Endothelial cell of umbilical vein (primary cell): Measurements from ENCODE around the gene TNFAIP8L1. TPM values are rescaled to one million over a fixed set of nuclear protein-coding genes. Genes with fewer than 3 reads are reported as not detected.

Source experiments
- BruUV-seq: library from RNA; stranded (reverse); fragments of 400-500 nt; replicated peaks from 2 replicates; lab custom pipeline; 2021; lab: Mats Ljungman, UMichigan
- CTCF ChIA-PET: fragments of 300-600, 350-600 bp; sonication (Branson Sonifier 250); formaldehyde crosslinking; loops from one replicate; lab custom pipeline; 2021; ENCODE audit warnings: antibody characterized with exemption, inconsistent platforms; lab: Charles Lee
- POLR2A ChIA-PET: fragments of 300-600, 350-600 bp; sonication (Branson Sonifier 250); formaldehyde crosslinking; loops from one replicate; lab custom pipeline; 2021; ENCODE audit warnings: antibody characterized with exemption, inconsistent platforms; lab: Charles Lee
- DNase-seq: peaks from one replicate; pipeline ENCODE4 v3.0.0-alpha.2; 2011; ENCODE audit warnings: low read depth, low spot score
- FAIRE-seq: peaks from 2 replicates; lab custom pipeline; 2011; peaks lifted over from hg19 to GRCh38; lab: Jason Lieb, UNC
- H2AFZ ChIP-seq: 2 replicates; pipeline ENCODE4 v1.6.0; 2012; ENCODE audit warnings: low read depth, low read length, control low read depth, inconsistent platforms
- H3K27ac ChIP-seq: 2 replicates; pipeline ENCODE4 v1.5.1; 2011; ENCODE audit warnings: low read depth, mild to moderate bottlenecking, control low read depth, low read length, moderate library complexity; ENCODE audit not compliant: insufficient read depth
- H3K27me3 ChIP-seq, 2 experiments: 2 replicates each; pipeline versions ENCODE4 v1.6.0 to v1.6.1; 2011; ENCODE audit warnings: low read length in 2 of 2, mixed read lengths in 1 of 2; ENCODE audit not compliant: control insufficient read depth in 2 of 2, insufficient read depth in 2 of 2
- H3K36me3 ChIP-seq, 2 experiments: 2 replicates in 1 of 2; 3 replicates in 1 of 2; pipeline ENCODE4 v1.5.1; 2011; ENCODE audit warnings: low read length in 2 of 2, mild to moderate bottlenecking in 1 of 2, moderate library complexity in 1 of 2; ENCODE audit not compliant: control insufficient read depth in 2 of 2, insufficient read depth in 2 of 2; ENCODE audit errors: extremely low read depth in 1 of 2
- H3K4me1 ChIP-seq: 3 replicates; pipeline ENCODE4 v1.5.1; 2011; ENCODE audit warnings: mild to moderate bottlenecking, low read length; ENCODE audit not compliant: control insufficient read depth, insufficient read depth; ENCODE audit errors: extremely low read depth
- H3K4me2 ChIP-seq: 2 replicates; pipeline ENCODE4 v1.6.1; 2011; ENCODE audit warnings: low read length, control low read depth, mixed read lengths; ENCODE audit not compliant: insufficient read depth
- H3K4me3 ChIP-seq, 3 experiments: fragments of 200-600 bp in 1 of 3; sonication (generic), shearing (Covaris generic) in 1 of 3; replicated peaks in 1 of 3; 2 replicates each; pipeline ENCODE4 v1.5.1; 2011 to 2016; ENCODE audit warnings: control low read depth in 3 of 3, low read length in 3 of 3, mild to moderate bottlenecking in 2 of 3, inconsistent platforms in 1 of 3, low read depth in 1 of 3, moderate library complexity in 1 of 3; ENCODE audit not compliant: insufficient read depth in 1 of 3
- H3K79me2 ChIP-seq: 2 replicates; pipeline ENCODE4 v1.6.0; 2012; ENCODE audit warnings: low read length, inconsistent platforms; ENCODE audit not compliant: control insufficient read depth, insufficient read depth
- H3K9ac ChIP-seq: replicated peaks from 2 replicates; pipeline ENCODE3; 2011; ENCODE audit warnings: low read length, control low read depth; ENCODE audit not compliant: insufficient read depth; ENCODE audit errors: extremely low read depth
- H3K9me1 ChIP-seq: replicated peaks from 3 replicates; pipeline ENCODE4 v1.6.0; 2011; ENCODE audit warnings: mild to moderate bottlenecking, low read length; ENCODE audit not compliant: control insufficient read depth, insufficient read depth; ENCODE audit errors: extremely low read depth
- H3K9me3 ChIP-seq: replicated peaks from 2 replicates; pipeline ENCODE4 v1.5.1; 2012; ENCODE audit warnings: low read length, inconsistent platforms; ENCODE audit not compliant: control insufficient read depth, insufficient read depth
- H4K20me1 ChIP-seq: replicated peaks from 2 replicates; pipeline ENCODE3; 2011; ENCODE audit warnings: mild to moderate bottlenecking, low read length; ENCODE audit not compliant: control insufficient read depth, insufficient read depth; ENCODE audit errors: extremely low read depth
- CTCF ChIP-seq, 2 donors: IDR thresholded peaks; 1 replicate in 1 of 2; 2 replicates in 1 of 2; pipeline ENCODE4 v1.5.1; 2011; ENCODE audit warnings: low read length in 2 of 2, mild to moderate bottlenecking in 2 of 2, moderate library complexity in 2 of 2, control low read depth in 1 of 2, inconsistent platforms in 1 of 2, low read depth in 1 of 2; ENCODE audit not compliant: insufficient read depth in 1 of 2; ENCODE audit errors: extremely low read depth in 1 of 2
- EZH2 ChIP-seq: IDR thresholded peaks from 2 replicates; pipeline ENCODE4 v1.6.1; 2012; ENCODE audit warnings: borderline replicate concordance, low read depth, mild to moderate bottlenecking, moderate library complexity, low read length, inconsistent platforms; ENCODE audit not compliant: severe bottlenecking
- FOS ChIP-seq: IDR thresholded peaks from 2 replicates; pipeline ENCODE4 v1.6.1; 2011; ENCODE audit warnings: mild to moderate bottlenecking, low read length, moderate library complexity, borderline replicate concordance; ENCODE audit not compliant: insufficient read depth
- GATA2 ChIP-seq: IDR thresholded peaks from 2 replicates; pipeline ENCODE4 v1.7.0; 2011; ENCODE audit warnings: low read depth, mild to moderate bottlenecking, moderate library complexity, mixed read lengths, low read length; ENCODE audit not compliant: insufficient read length, insufficient read depth
- JUN ChIP-seq: IDR thresholded peaks from 2 replicates; pipeline ENCODE4 v1.6.1; 2011; ENCODE audit warnings: borderline replicate concordance, low read depth; ENCODE audit not compliant: insufficient read length, insufficient read depth
- MAX ChIP-seq: IDR thresholded peaks from 2 replicates; pipeline ENCODE4 v1.6.1; 2011; ENCODE audit not compliant: insufficient read depth, insufficient read length
- MYC ChIP-seq: IDR thresholded peaks from one replicate; pipeline ENCODE4 v1.6.1; 2011; ENCODE audit warnings: mild to moderate bottlenecking, low read depth, low read length
- POLR2A ChIP-seq: IDR thresholded peaks from 2 replicates; pipeline ENCODE4 v1.6.1; 2012; ENCODE audit warnings: low read depth, mild to moderate bottlenecking, control low read depth, low read length
- POLR2AphosphoS5 ChIP-seq: IDR thresholded peaks from 2 replicates; pipeline ENCODE4 v1.6.1; 2012; ENCODE audit warnings: low read depth, mild to moderate bottlenecking, control low read depth, low read length, moderate library complexity; ENCODE audit not compliant: insufficient read depth
- dilution Hi-C: fragments of 300-500 bp; cut with MboI; formaldehyde crosslinking; loops from one replicate; pipeline ENCODE4 v1.15.0; 2019; ENCODE audit warnings: low sequenced_read_pairs; ENCODE audit not compliant: extremely low pct_ligation_motif_present
- intact Hi-C: fragments of 100-400 bp; cut with micrococcal nuclease; formaldehyde crosslinking; loops from one replicate; pipeline ENCODE4 v1.10.0; 2022
- polyA plus RNA-seq, 4 experiments: library from polyadenylated mRNA; depleted of rRNA in 3 of 4; stranded (reverse) in 3 of 4; unstranded in 1 of 4; fragments of >200 nt; gene quantifications; 2 replicates each; pipeline versions ENCODE4 v1.2.1 to v1.2.3, GENCODE V29; 2011 to 2012; ENCODE audit warnings: missing spikeins in 1 of 4
- total RNA-seq: library from RNA; stranded (reverse); gene quantifications from 2 replicates; pipeline ENCODE4 v1.2.3, GENCODE V29; 2021

TNFAIP8L1 gene
- total and polyA plus RNA-seq, 2 donors (not counting 3 experiments of a cell fraction or from before 2014, with no cell fraction given), result 40.0 to 56.1 TPM

- no peaks in the 10 kb centered on the region for H4K20me1 ChIP-seq
- no peak for TF ChIP-seq POLR2A
- TF ChIP-seq EZH2, result no peak
- no peak for TF ChIP-seq MYC
- TF ChIP-seq GATA2, result no peak
- TF ChIP-seq POLR2AphosphoS5, result no peak
- no peak for TF ChIP-seq CTCF (IDR thresholded peaks at IDR 0.05; ENCODE audit: extremely low read depth in 1 of 2, insufficient read depth in 1 of 2, low read depth in 1 of 2, low read length in 2 of 2)
- TF ChIP-seq FOS, result no peak
- TF ChIP-seq JUN, result no peak
- TF ChIP-seq MAX, result no peak
- CTCF ChIA-PET, result interaction anchor here (1.2 kb wide), 1 partner anchor 12 kb away, joined by 5 read pairs; no protein-coding TSS in a partner anchor
- H3K4me3 ChIP-seq, result no peak overlapping the region
- no peak for DNase-seq
- H3K9ac ChIP-seq, result no peak overlapping the region
- H2AFZ ChIP-seq, result no peak overlapping the region
- no TSS peak for BruUV-seq
- no peaks in the 10 kb centered on the region for H3K9me1 ChIP-seq
- H3K27ac ChIP-seq, result no peak overlapping the region
- POLR2A ChIA-PET, result no interaction called here
- H3K27me3 ChIP-seq, result no peaks in the 10 kb centered on the region
- H3K4me2 ChIP-seq, result no peak overlapping the region
- intact Hi-C loops (no loop called here), dilution Hi-C loops (no loop called here)
- H3K79me2 ChIP-seq, result no peaks in the 10 kb centered on the region
- no peaks in the 10 kb centered on the region for H3K9me3 ChIP-seq
- H3K4me1 ChIP-seq, result no peaks in the 10 kb centered on the region
- FAIRE-seq, result no peak
- peaks cover 14 to 55% of the 10 kb centered on the region in 2 experiments for H3K36me3 ChIP-seq
Observed at GRCh38 chr19:4688587-4688986, 49.3 kb downstream of the TNFAIP8L1 start.
